Parietal lobe (tissue), 1 donor: Measurements from ENCODE around the gene SLC35A5. TPM values are rescaled to one million over a fixed set of nuclear protein-coding genes. Genes with fewer than 3 reads are reported as not detected.

ENCODE experiments used
- total RNA-seq: library from RNA; depleted of rRNA; stranded (reverse); fragments of >200 nt; gene quantifications from one replicate; pipeline ENCODE4 v1.2.3, GENCODE V29; 2014

SLC35A5 gene, protein sequence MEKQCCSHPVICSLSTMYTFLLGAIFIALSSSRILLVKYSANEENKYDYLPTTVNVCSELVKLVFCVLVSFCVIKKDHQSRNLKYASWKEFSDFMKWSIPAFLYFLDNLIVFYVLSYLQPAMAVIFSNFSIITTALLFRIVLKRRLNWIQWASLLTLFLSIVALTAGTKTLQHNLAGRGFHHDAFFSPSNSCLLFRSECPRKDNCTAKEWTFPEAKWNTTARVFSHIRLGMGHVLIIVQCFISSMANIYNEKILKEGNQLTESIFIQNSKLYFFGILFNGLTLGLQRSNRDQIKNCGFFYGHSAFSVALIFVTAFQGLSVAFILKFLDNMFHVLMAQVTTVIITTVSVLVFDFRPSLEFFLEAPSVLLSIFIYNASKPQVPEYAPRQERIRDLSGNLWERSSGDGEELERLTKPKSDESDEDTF
- 56.0 TPM for total RNA-seq

DNA sequence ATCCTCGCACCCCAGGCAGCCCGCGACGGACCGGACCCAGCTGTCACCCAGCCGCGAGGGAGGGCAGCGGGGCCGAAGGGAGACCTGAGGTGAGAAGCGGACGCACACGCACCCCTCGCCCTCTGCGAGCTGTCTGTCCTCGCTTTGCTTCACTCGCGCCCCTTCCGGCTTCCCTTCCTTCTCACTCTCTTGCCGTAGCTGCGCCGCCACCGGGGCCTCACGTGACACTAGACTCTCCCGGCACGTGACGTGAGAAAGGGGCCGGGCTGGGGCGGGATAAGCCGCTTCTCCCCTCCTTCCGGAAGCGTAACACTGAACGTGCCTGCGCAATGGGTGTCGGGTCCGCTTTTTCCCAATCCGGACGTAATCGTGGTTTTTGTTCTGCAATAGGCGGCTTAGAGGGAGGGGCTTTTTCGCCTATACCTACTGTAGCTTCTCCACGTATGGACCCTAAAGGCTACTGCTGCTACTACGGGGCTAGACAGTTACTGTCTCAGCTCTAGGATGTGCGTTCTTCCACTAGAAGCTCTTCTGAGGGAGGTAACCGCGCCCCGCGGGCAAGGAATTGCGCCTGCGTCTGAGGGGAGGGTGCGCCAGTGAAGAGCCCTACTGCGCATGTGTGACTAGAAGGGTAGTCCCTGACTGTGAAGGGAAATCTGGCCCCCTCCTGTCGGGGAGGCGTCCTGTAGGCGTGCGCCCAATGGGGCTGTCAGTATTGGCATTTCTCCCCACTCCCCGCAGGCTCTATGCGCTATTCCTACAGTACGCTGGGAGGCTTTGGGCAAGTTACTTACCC is at the start of gene SLC35A5, which contains the start of gene ATG3:
SLC35A5 (plus strand) TSS at position 312 of the 796 bp plus-strand sequence. CDS start 1,359 bp downstream, outside the sequence.
ATG3 (minus strand) TSS at position 229 of the 796 bp plus-strand sequence. CDS start 434 bp downstream, outside the sequence.

Other genes starting within 250 kb of the SLC35A5 start
- gene CD200, start 228.9 kb upstream of the SLC35A5 start, total RNA-seq = 57.6 TPM
- gene BTLA, start 62.6 kb upstream of the SLC35A5 start, total RNA-seq = 0.31 TPM
- 45.4 TPM for gene ATG3, start 83 bp upstream of the SLC35A5 start, total RNA-seq
- 4.4 TPM for gene CCDC80, start 79.1 kb downstream of the SLC35A5 start, total RNA-seq